ENCODE measurements around the gene SRD5A3.

Gene SRD5A3

GRCh38 chr4:55373461-55373860 lies 27.4 kb downstream of the SRD5A3 start:
- no peak for TF ChIP-seq CTCF (conservative IDR thresholded peaks at IDR 0.05; ENCODE audit: low read length)
- H3K4me3 ChIP-seq (ENCODE audit: low read length) = no peak overlapping the region
- no peak for DNase-seq (ENCODE audit: low read depth)

DNA sequence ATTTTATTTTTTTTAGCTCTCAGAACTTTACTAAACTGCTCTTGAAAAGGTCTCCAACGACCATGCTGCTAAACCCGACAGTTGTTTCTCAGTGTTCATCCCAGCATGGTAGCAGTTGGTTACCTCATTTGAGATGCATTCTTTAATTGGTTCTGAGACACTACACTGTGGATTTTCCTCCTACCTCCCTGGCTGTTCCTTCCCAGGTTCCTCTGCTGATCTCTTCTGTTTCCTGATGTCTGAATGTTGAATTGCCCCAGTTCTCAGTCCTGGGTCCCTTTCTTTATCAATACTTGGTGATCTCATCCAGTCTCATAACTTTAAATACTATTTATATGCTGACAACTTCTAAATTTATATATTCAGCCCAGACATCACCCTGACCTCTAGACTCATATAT lies 30.7 kb downstream of the SRD5A3 start:
- no peak for DNase-seq (ENCODE audit: low read depth)
- TF ChIP-seq CTCF (conservative IDR thresholded peaks at IDR 0.05; ENCODE audit: low read length) = no peak
- no peak overlapping the region for H3K4me3 ChIP-seq (ENCODE audit: low read length)

DNA sequence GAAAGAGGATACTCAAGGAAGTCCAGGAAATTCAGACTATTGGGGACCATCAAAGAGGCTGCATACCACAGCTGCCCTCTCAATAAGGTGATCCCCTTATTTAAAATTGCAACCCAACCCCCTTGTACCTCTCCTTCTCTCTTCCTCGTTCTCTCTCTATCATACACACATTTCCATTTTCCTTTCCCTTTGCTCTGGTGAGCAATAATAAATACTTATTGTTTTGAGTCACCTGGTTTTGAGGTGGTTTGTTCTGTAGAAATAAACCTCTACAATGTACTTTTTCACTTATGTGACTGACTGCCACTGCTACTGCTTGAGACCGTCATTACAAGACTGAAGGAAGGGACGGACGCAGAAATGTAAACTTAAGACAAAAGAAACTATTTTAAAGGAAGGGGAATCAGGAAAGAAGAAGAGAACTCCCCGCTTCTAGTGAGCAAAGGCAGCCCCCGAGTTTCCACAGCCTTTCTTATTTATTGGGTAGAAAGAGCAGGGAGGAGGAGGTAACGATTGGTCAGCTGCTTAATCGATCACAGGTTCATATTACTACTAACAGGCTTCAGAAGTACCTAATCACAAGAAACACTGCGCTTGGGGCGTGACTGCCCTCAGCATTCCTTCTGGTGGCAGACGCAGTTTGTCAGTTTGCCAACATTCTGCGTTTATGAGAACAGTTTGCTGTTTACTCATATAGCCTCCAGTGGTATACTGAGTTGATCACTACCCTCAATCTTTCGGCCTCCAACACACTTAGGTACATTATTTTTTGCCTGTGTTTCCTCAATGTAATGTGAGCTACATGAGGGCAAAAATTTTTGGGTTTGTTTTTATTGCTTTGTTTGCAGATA lies 32.8 kb downstream of the SRD5A3 start:
- TF ChIP-seq CTCF (conservative IDR thresholded peaks at IDR 0.05; ENCODE audit: low read length) = no peak
- no peak overlapping the region for H3K4me3 ChIP-seq (ENCODE audit: low read length)
- peak; percentile 45 for DNase-seq (ENCODE audit: low read depth)

GRCh38 chr4:55380576-55380975 lies 34.5 kb downstream of the SRD5A3 start:
- no peak for TF ChIP-seq CTCF (conservative IDR thresholded peaks at IDR 0.05; ENCODE audit: low read length)
- no peak for DNase-seq (ENCODE audit: low read depth)
- no peak overlapping the region for H3K4me3 ChIP-seq (ENCODE audit: low read length)

DNA sequence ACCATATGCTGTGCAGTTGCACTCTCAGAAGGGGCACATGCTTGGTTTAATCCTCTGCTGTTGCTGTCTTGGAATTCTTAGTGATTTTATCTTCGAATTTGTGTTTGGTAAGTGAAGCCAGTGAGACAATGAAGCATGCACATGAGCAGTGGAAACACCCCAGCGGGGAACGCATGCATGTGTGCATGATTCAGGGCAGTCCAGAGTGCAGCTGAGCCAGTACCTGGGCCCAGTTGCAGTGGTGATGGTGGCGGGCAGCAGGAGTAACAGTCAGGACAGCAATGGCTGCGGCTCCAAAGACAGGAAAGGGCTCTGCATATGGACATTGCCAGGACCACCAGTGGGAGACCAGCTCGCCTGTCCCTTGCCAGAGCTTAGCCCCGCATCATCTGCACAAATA lies 35.5 kb downstream of the SRD5A3 start:
- no peak for DNase-seq (ENCODE audit: low read depth)
- no peak for TF ChIP-seq CTCF (conservative IDR thresholded peaks at IDR 0.05; ENCODE audit: low read length)
- H3K4me3 ChIP-seq (ENCODE audit: low read length) = no peak overlapping the region

- no peak for DNase-seq (ENCODE audit: low read depth)
- no peak overlapping the region for H3K4me3 ChIP-seq (ENCODE audit: low read length)
- no peak for TF ChIP-seq CTCF (conservative IDR thresholded peaks at IDR 0.05; ENCODE audit: low read length)
These were observed 36.5 kb downstream of the SRD5A3 start for GRCh38 chr4:55382488-55383003.

DNA sequence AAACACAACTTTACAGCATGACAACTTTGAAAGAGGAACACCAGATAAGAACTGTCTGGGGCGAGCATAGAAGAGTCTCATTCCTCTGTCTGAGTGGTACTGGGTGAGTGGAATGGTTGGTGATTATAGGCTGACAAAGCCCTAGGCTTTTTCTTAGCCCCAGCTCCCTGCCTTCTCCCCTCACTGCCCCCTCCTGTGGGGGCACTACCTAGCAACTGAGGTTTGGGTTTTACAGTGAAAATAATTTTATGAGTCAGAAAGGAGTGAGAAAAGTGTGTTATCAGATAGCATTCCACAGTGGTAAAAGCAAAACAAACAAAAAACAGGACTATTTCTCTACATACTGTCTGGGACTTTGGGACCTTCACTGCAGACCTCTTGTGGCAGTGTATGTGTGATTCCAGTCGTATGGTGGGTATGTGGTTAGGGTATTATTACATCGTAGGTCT lies 39.2 kb downstream of the SRD5A3 start:
- H3K4me3 ChIP-seq (ENCODE audit: low read length) = no peak overlapping the region
- no peak for DNase-seq (ENCODE audit: low read depth)
- no peak for TF ChIP-seq CTCF (conservative IDR thresholded peaks at IDR 0.05; ENCODE audit: low read length)

All from AG10803 (cell line).